Mesothelial cell of epicardium (in vitro differentiated cells): ENCODE data around the gene DNAH10. TPM values are rescaled to one million over a fixed set of nuclear protein-coding genes. Genes with fewer than 3 reads are reported as not detected.
"Not testable (repeated sequence)": the region's sequence is repeated elsewhere in the genome, so short reads cannot be mapped to it uniquely, and the experiment has no call there.

Experiments used
- DNase-seq, 2 experiments: peaks; one replicate each; pipeline ENCODE4 v3.0.0; 2021; ENCODE audit warnings: low spot score in 2 of 2; ENCODE audit not compliant: unreplicated experiment in 2 of 2
- H3K27ac Mint-ChIP-seq: 2 replicates; pipeline ENCODE4 v1.8.0; 2021; ENCODE audit warnings: mixed read lengths
- H3K27me3 Mint-ChIP-seq: 2 replicates; pipeline ENCODE4 v1.8.0; 2021; ENCODE audit warnings: low read depth, mixed read lengths
- H3K36me3 Mint-ChIP-seq: 2 replicates; pipeline ENCODE4 v1.8.0; 2021; ENCODE audit warnings: mixed read lengths
- H3K4me1 Mint-ChIP-seq: 2 replicates; pipeline ENCODE4 v1.8.0; 2021; ENCODE audit warnings: mixed read lengths
- H3K4me3 Mint-ChIP-seq: 2 replicates; pipeline ENCODE4 v1.8.0; 2021; ENCODE audit warnings: mild to moderate bottlenecking, moderate library complexity, mixed read lengths
- H3K9me3 Mint-ChIP-seq: 2 replicates; pipeline ENCODE4 v1.8.0; 2021; ENCODE audit warnings: mixed read lengths
- CTCF ChIP-seq: fragments of 200-600 bp; sonication (generic); IDR thresholded peaks from one replicate; pipeline ENCODE4 v1.5.0; 2021; ENCODE audit warnings: antibody characterized with exemption; ENCODE audit not compliant: unreplicated experiment
- total RNA-seq: library from RNA; stranded (reverse); gene quantifications from 3 replicates; pipeline ENCODE4 v1.2.1, GENCODE V29; 2021

Gene DNAH10
- total RNA-seq, 1 donor from 2014 or later = 2.7 TPM

GRCh38 chr12:123942911-123943648, 181.0 kb downstream of the DNAH10 start:
- TF ChIP-seq CTCF = no peak
- Mint-ChIP-seq H3K4me3 (no peak overlapping the region), H3K36me3 (peaks cover 32% of the 10 kb centered on the region), H3K27ac (no peak overlapping the region), H3K4me1 (peaks cover 13% of the 10 kb centered on the region), H3K9me3 (no peaks in the 10 kb centered on the region), H3K27me3 (no peaks in the 10 kb centered on the region)
- no peak for DNase-seq

DNA sequence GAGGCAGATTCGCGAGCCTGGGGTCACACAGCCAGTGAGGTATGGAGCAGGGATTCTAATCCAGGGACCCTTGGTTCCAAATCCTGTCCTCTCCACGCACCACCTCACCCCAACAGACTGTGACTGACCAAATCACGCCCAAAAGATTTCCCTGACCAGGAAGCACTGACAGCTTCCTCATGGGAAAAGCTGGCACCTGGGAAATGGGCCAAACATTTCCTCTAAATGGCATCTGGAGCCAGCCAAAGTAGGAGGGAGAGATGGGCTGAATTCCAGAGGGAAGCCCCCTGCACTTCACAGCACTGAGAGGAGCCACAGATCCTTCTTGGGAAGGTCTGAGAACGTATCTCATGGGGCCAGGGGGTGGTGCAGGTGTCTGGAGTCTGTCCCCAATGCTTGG, 181.7 kb downstream of the DNAH10 start:
- H3K27me3 Mint-ChIP-seq = no peaks in the 10 kb centered on the region
- peaks cover 36% of the 10 kb centered on the region for H3K36me3 Mint-ChIP-seq
- no peak overlapping the region for H3K4me3 Mint-ChIP-seq
- H3K4me1 Mint-ChIP-seq = peaks cover 5% of the 10 kb centered on the region
- no peaks in the 10 kb centered on the region for H3K9me3 Mint-ChIP-seq
- no peak overlapping the region for H3K27ac Mint-ChIP-seq
- no peak for DNase-seq
- no peak for TF ChIP-seq CTCF

GRCh38 chr12:123944696-123945095, 182.6 kb downstream of the DNAH10 start:
- H3K4me1 Mint-ChIP-seq = peaks cover 2% of the 10 kb centered on the region
- no peak for TF ChIP-seq CTCF
- DNase-seq = no peak
- H3K27me3 Mint-ChIP-seq = no peaks in the 10 kb centered on the region
- H3K27ac Mint-ChIP-seq = no peak overlapping the region
- H3K9me3 Mint-ChIP-seq = no peaks in the 10 kb centered on the region
- H3K4me3 Mint-ChIP-seq = no peak overlapping the region
- peaks cover 40% of the 10 kb centered on the region for H3K36me3 Mint-ChIP-seq

DNA sequence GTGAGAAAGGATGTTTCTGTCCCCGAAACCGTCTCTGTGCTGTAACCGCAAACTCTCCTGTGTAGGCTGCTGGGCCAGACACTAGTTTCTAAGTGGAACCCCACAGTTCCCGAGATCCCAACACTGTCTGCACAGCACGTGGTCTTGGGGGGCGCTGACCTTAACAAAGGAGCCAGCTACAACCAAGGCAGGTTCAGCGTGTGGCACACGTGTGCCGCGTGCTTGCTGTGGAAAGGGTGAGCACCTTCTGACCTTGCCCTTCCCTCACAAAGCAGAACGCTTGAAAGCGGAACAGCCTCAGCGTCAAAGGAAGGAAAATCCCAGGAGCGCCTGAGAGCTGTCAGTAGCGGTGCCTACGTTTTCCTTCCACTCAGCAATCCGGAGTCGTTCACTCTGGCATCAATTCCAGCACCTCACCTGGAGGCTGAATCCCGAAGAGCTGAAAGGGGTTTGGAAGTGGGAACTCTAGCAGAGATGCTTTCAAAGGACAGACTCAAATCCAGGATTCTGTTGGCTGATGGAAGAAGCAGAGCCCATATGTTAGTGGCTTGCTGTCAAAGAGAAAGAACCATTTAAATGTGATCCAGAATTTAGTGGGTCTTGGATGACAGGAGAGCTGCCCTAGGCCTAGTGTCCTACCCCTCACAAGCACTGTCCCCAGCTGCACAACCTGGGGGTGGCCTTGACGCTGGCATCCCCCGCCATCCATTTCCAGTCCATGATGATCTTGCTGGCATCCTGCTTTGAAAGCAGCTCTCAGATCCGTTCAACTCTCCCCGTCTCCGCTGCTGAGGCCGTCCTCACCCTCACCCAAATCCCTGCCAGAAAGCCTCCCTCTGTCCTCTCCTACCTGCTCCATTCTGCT, 183.4 kb downstream of the DNAH10 start:
- no peak overlapping the region for H3K4me3 Mint-ChIP-seq
- no peak for DNase-seq

GRCh38 chr12:123946152-123946515, 184.0 kb downstream of the DNAH10 start:
- H3K27me3 Mint-ChIP-seq = no peaks in the 10 kb centered on the region
- DNase-seq = no peak
- H3K9me3 Mint-ChIP-seq = no peaks in the 10 kb centered on the region
- H3K4me1 Mint-ChIP-seq = peaks cover 2% of the 10 kb centered on the region
- peaks cover 39% of the 10 kb centered on the region for H3K36me3 Mint-ChIP-seq
- no peak for TF ChIP-seq CTCF
- H3K4me3 Mint-ChIP-seq = no peak overlapping the region
- no peak overlapping the region for H3K27ac Mint-ChIP-seq

More for the DNA sequence above, 183.4 kb downstream of the DNAH10 start:
- H3K36me3 Mint-ChIP-seq = peaks cover 40% of the 10 kb centered on the region
- no peaks in the 10 kb centered on the region for H3K9me3 Mint-ChIP-seq
- no peak overlapping the region for H3K27ac Mint-ChIP-seq
- TF ChIP-seq CTCF = no peak
- no peaks in the 10 kb centered on the region for H3K27me3 Mint-ChIP-seq
- peaks cover 2% of the 10 kb centered on the region for H3K4me1 Mint-ChIP-seq

- H3K4me1 Mint-ChIP-seq, H3K27me3 Mint-ChIP-seq, H3K4me3 Mint-ChIP-seq, H3K9me3 Mint-ChIP-seq, DNase-seq, H3K27ac Mint-ChIP-seq: not testable (repeated sequence)
- H3K36me3 Mint-ChIP-seq = peaks cover 33% of the 10 kb centered on the region
Measured at GRCh38 chr12:123946516-123947505, 184.7 kb downstream of the DNAH10 start.

DNA sequence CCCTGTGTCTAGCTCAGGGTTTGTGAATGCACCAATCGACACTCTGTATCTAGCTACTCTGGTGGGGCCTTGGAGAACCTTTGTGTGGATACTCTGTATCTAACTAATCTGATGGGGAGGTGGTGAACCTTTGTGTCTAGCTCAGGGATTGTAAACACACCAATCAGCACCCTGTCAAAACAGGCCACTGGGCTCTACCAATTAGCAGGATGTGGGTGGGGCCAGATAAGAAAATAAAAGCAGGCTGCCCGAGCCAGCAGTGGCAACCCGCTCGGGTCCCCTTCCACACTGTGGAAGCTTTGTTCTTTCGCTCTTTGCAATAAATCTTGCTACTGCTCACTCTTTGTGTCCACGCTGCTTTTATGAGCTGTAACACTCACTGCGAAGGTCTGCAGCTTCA, 185.4 kb downstream of the DNAH10 start:
- DNase-seq, H3K4me1 Mint-ChIP-seq, H3K27me3 Mint-ChIP-seq, H3K4me3 Mint-ChIP-seq, H3K9me3 Mint-ChIP-seq: not testable (repeated sequence)
- Mint-ChIP-seq H3K27ac (peak overlapping the region; percentile 39), H3K36me3 (peaks cover 26% of the 10 kb centered on the region)
